Testis (tissue), 3 donors: ENCODE data around the gene ARHGEF16. TPM values are rescaled to one million over a fixed set of nuclear protein-coding genes. Genes with fewer than 3 reads are reported as not detected.

Experiments
- DNase-seq: peaks from one replicate; pipeline ENCODE4 v3.0.0-alpha.2; 2019
- H3K27ac ChIP-seq, 2 donors: fragments of 200-600 bp; sonication (generic); one replicate each; pipeline ENCODE4 v1.5.1; 2019
- H3K27me3 ChIP-seq: fragments of 200-600 bp; sonication (generic); one replicate; pipeline ENCODE4 v1.5.1; 2019
- H3K36me3 ChIP-seq: fragments of 200-600 bp; sonication (generic); one replicate; pipeline ENCODE4 v1.5.1; 2017; ENCODE audit warnings: low read depth; ENCODE audit errors: missing control alignments
- H3K4me1 ChIP-seq: fragments of 200-600 bp; sonication (generic); one replicate; pipeline ENCODE4 v1.5.1; 2019
- H3K4me3 ChIP-seq, 2 donors: fragments of 200-600 bp; sonication (generic); one replicate each; pipeline ENCODE4 v1.5.1; 2017 to 2019
- H3K9me3 ChIP-seq: fragments of 200-600 bp; sonication (generic); one replicate; pipeline ENCODE4 v1.5.1; 2017
- CTCF ChIP-seq, 3 experiments: fragments of 450-650 bp in 2 of 3; fragments of 200-600 bp in 1 of 3; sonication (generic) in 1 of 3; IDR thresholded peaks; one replicate each; pipeline ENCODE4 v1.5.1; 2016 to 2019; ENCODE audit warnings: antibody characterized with exemption in 3 of 3, mild to moderate bottlenecking in 2 of 3, moderate library complexity in 1 of 3
- POLR2A ChIP-seq: fragments of 450-650 bp; IDR thresholded peaks from one replicate; pipeline ENCODE4 v1.6.1; 2017; ENCODE audit warnings: antibody characterized with exemption, mild to moderate bottlenecking, moderate library complexity
- WGBS, 2 donors: methylation state at CpG; one replicate each; pipeline ENCODE4 v1.1.5; 2018; 5-methylcytosine and 5-hydroxymethylcytosine counted together
- intact Hi-C: fragments of 100-400 bp; cut with DNase I; formaldehyde crosslinking; loops from one replicate; pipeline ENCODE4 v1.15.1; 2023; ENCODE audit warnings: low total_unique reads
- polyA plus RNA-seq: library from polyadenylated mRNA; stranded (reverse); fragments of 350-450 nt; fragmentation: Illumina TruSeq; extraction: RNeasy Lipid Tissue Mini Kit (QIAGEN cat#74804); gene quantifications from one replicate; pipeline ENCODE4 v1.2.3, GENCODE V29; 2014; ENCODE audit warnings: low read depth, low replicate concordance; ENCODE audit not compliant: insufficient read depth
- total RNA-seq, 2 donors: library from RNA; depleted of rRNA; stranded (reverse); fragments of >200 nt; gene quantifications; one replicate each; pipeline ENCODE4 v1.2.3, GENCODE V29; 2016

ARHGEF16 gene
- total and polyA plus RNA-seq, 3 donors from 2014 or later, result 5.7 to 25.7 (median 17.1) TPM

GRCh38 chr1:3431686-3432085 lies 22.8 kb upstream of the ARHGEF16 start:
- Histone ChIP-seq H3K27ac (no peak overlapping the region), H3K4me3 (no peak overlapping the region), H3K27me3 (no peaks in the 10 kb centered on the region), H3K4me1 (no peaks in the 10 kb centered on the region), H3K36me3 (no peaks in the 10 kb centered on the region), H3K9me3 (no peaks in the 10 kb centered on the region)
- TF ChIP-seq POLR2A (no peak), CTCF (IDR thresholded peaks at IDR 0.05) (no peak)
- DNase-seq, result no peak
- 86% methylated on average over 17 of the region's 17 CpGs; no CpG with 5 or more reads in 1 of the 2 donors for WGBS, 2 donors
- intact Hi-C loops, result no loop called here

- Histone ChIP-seq H3K27ac (no peak overlapping the region), H3K4me1 (no peaks in the 10 kb centered on the region), H3K27me3 (no peaks in the 10 kb centered on the region), H3K36me3 (no peaks in the 10 kb centered on the region), H3K4me3 (no peak overlapping the region), H3K9me3 (no peaks in the 10 kb centered on the region)
- TF ChIP-seq POLR2A (no peak), CTCF (IDR thresholded peaks at IDR 0.05) (no peak)
- intact Hi-C loops, result no loop called here
- DNase-seq, result no peak
- 75 to 78% methylated on average over 5 to 14 of the region's 15 CpGs for WGBS, 2 donors
These were observed 22.2 kb upstream of the ARHGEF16 start for GRCh38 chr1:3432306-3432705.

- no peak for DNase-seq
- 85 to 94% methylated on average over 14 of the region's 14 CpGs for WGBS, 2 donors
- H3K4me3 ChIP-seq, result no peak overlapping the region
- intact Hi-C loops, result no loop called here
- TF ChIP-seq POLR2A (no peak), CTCF (IDR thresholded peaks at IDR 0.05) (no peak)
- no peak overlapping the region for H3K27ac ChIP-seq
- H3K27me3 ChIP-seq, result no peaks in the 10 kb centered on the region
- no peaks in the 10 kb centered on the region for H3K9me3 ChIP-seq
- H3K36me3 ChIP-seq, result no peaks in the 10 kb centered on the region
- H3K4me1 ChIP-seq, result no peaks in the 10 kb centered on the region
These were observed 21.4 kb upstream of the ARHGEF16 start for GRCh38 chr1:3433076-3433475.

- 93 to 97% methylated on average over 25 to 31 of the region's 31 CpGs for whole genome bisulfite sequencing, 2 donors
- no peaks in the 10 kb centered on the region for H3K36me3 ChIP-seq
- no peak overlapping the region for H3K27ac ChIP-seq
- no peaks in the 10 kb centered on the region for H3K9me3 ChIP-seq
- TF ChIP-seq CTCF (IDR thresholded peaks at IDR 0.05) (no peak), POLR2A (no peak)
- no peaks in the 10 kb centered on the region for H3K27me3 ChIP-seq
- no peak for DNase-seq
- H3K4me1 ChIP-seq, result no peaks in the 10 kb centered on the region
- intact Hi-C loops, result no loop called here
- no peak overlapping the region for H3K4me3 ChIP-seq
These were observed 20.7 kb upstream of the ARHGEF16 start for GRCh38 chr1:3433596-3434320.
